HepG2 (cell line): ENCODE data around the gene ARHGDIA. TPM values are rescaled to one million over a fixed set of nuclear protein-coding genes. Genes with fewer than 3 reads are reported as not detected.
A peak's percentile ranks its signal among the peaks of the same experiment; 100 is the strongest.

ENCODE experiments used
- CREBL2 ChIP-seq: sonication (generic); formaldehyde crosslinking; IDR thresholded peaks from 2 replicates; pipeline ENCODE4 v1.8.1; 2023; ENCODE audit warnings: missing genetic modification reagents, mild to moderate bottlenecking, borderline replicate concordance
- IKZF5 ChIP-seq: IDR thresholded peaks from 2 replicates; pipeline ENCODE4 v1.6.1; 2018; ENCODE audit warnings: missing genetic modification reagents, mild to moderate bottlenecking, missing compliant biosample characterization
- MEIS2 ChIP-seq: sonication (generic); formaldehyde crosslinking; IDR thresholded peaks from 2 replicates; pipeline ENCODE4 v1.9.0; 2021; ENCODE audit warnings: mild to moderate bottlenecking, missing genetic modification reagents
- NCOA1 ChIP-seq: sonication (generic); formaldehyde crosslinking; IDR thresholded peaks from 2 replicates; pipeline ENCODE4 v1.9.0; 2021; ENCODE audit warnings: missing genetic modification reagents
- NFRKB ChIP-seq: fragments of 450-650 bp; IDR thresholded peaks from 2 replicates; pipeline ENCODE4 v1.6.1; 2017
- PHF20 ChIP-seq: sonication (generic); formaldehyde crosslinking; IDR thresholded peaks from 2 replicates; pipeline ENCODE4 v1.5.0; 2020; ENCODE audit warnings: mild to moderate bottlenecking, missing genetic modification reagents
- RBFOX2 ChIP-seq: fragments of 200-400 bp; formaldehyde crosslinking; IDR thresholded peaks from 2 replicates; pipeline ENCODE4 v1.6.1; 2017; ENCODE audit warnings: low read depth, mild to moderate bottlenecking, low read length
- RFX1 ChIP-seq: fragments of 450-650 bp; IDR thresholded peaks from 2 replicates; pipeline ENCODE4 v1.6.1; 2017
- SIN3A ChIP-seq: IDR thresholded peaks from 2 replicates; pipeline ENCODE4 v1.6.1; 2011; ENCODE audit warnings: low read depth, mild to moderate bottlenecking, control low read depth, low read length, borderline replicate concordance
- SKI ChIP-seq: fragments of 450-650 bp; IDR thresholded peaks from one replicate; pipeline ENCODE4 v1.6.1; 2018; ENCODE audit warnings: mild to moderate bottlenecking; ENCODE audit not compliant: partially characterized antibody
- THAP11 ChIP-seq: IDR thresholded peaks from 2 replicates; pipeline ENCODE4 v1.6.1; 2016; ENCODE audit warnings: missing biosample characterization, missing genetic modification reagents
- TMF1 ChIP-seq: sonication (generic); formaldehyde crosslinking; IDR thresholded peaks from 2 replicates; pipeline ENCODE4 v1.8.1; 2022; ENCODE audit warnings: low read depth, missing genetic modification reagents
- TOPORS ChIP-seq: sonication (generic); formaldehyde crosslinking; IDR thresholded peaks from 2 replicates; pipeline ENCODE4 v1.8.0; 2023; ENCODE audit warnings: mild to moderate bottlenecking, missing genetic modification reagents
- ZNF543 ChIP-seq: sonication (generic); formaldehyde crosslinking; IDR thresholded peaks from 2 replicates; pipeline ENCODE4 v1.4.0; 2020; ENCODE audit warnings: mild to moderate bottlenecking, missing genetic modification reagents
- ZNF605 ChIP-seq: sonication (generic); formaldehyde crosslinking; IDR thresholded peaks from 2 replicates; pipeline ENCODE4 v1.8.0; 2022; ENCODE audit warnings: mild to moderate bottlenecking, missing genetic modification reagents
- ZNF646 ChIP-seq: sonication (generic); formaldehyde crosslinking; IDR thresholded peaks from 2 replicates; pipeline ENCODE4 v1.9.0; 2021; ENCODE audit warnings: mild to moderate bottlenecking, missing genetic modification reagents
- ZNF770 ChIP-seq: sonication (generic); formaldehyde crosslinking; IDR thresholded peaks from 2 replicates; pipeline ENCODE4 v1.5.0; 2020; ENCODE audit warnings: mild to moderate bottlenecking, missing genetic modification reagents
- ZSCAN30 ChIP-seq: sonication (generic); formaldehyde crosslinking; IDR thresholded peaks from 2 replicates; pipeline ENCODE4 v1.5.0; 2020; ENCODE audit warnings: mild to moderate bottlenecking, missing genetic modification reagents
- ZSCAN31 ChIP-seq: sonication (generic); formaldehyde crosslinking; IDR thresholded peaks from 2 replicates; pipeline ENCODE4 v1.5.0; 2020; ENCODE audit warnings: low read depth, mild to moderate bottlenecking, missing genetic modification reagents
- polyA plus RNA-seq, 8 experiments: library from polyadenylated mRNA; depleted of rRNA in 3 of 8; stranded (reverse) in 7 of 8; unstranded in 1 of 8; fragments of >200 nt; fragmentation: Illumina TruSeq in 4 of 8; extraction: Trizol in 4 of 8; gene quantifications; 2 replicates each; pipeline versions ENCODE4 v1.2.1 to v1.2.3, GENCODE V29; 2011 to 2016; ENCODE audit warnings: low read depth in 4 of 8, missing spikeins in 1 of 8, mixed read lengths in 1 of 8; ENCODE audit not compliant: insufficient read depth in 1 of 8
- total RNA-seq, 5 experiments: library from RNA; depleted of rRNA; stranded (reverse); fragments of >200 nt; fragmentation: Illumina TruSeq; extraction: Trizol; gene quantifications; 2 replicates each; pipeline ENCODE4 v1.2.3, GENCODE V29; 2016; ENCODE audit warnings: low read depth in 1 of 5

Gene ARHGDIA
- total and polyA plus RNA-seq, 2 of the 13 experiments (the other 11 are each of a cell fraction or from before 2014, with no cell fraction given), result 40.0 to 64.0 TPM

- TF ChIP-seq ZNF646 (CRISPR knock-in tag), result no peak
- no peak for TF ChIP-seq PHF20
- no peak for TF ChIP-seq NCOA1 (CRISPR knock-in tag)
- TF ChIP-seq ZSCAN31, result no peak
- TF ChIP-seq MEIS2 (CRISPR knock-in tag), result peak; percentile 53; the same call in 1 of the 2 replicates
- peak; percentile 36; the same call in 1 of the 2 replicates for TF ChIP-seq TMF1 (CRISPR knock-in tag)
- no peak for TF ChIP-seq RBFOX2
- peak; percentile 25; the same call in 1 of the 2 replicates for TF ChIP-seq ZNF770 (CRISPR knock-in tag)
- peak; percentile 37; the same call in 1 of the 2 replicates for TF ChIP-seq THAP11
- TF ChIP-seq IKZF5 (CRISPR knock-in tag), result no peak
- 0 out of 2 replicates have a peak, but pooled peaks have one; percentile 28 for TF ChIP-seq CREBL2 (CRISPR knock-in tag)
- TF ChIP-seq NFRKB, result no peak
- TF ChIP-seq ZNF543 (CRISPR knock-in tag), result 0 out of 2 replicates have a peak, but pooled peaks have one; percentile 24
- peak; percentile 26 for TF ChIP-seq SKI
- TF ChIP-seq ZSCAN30, result peak; percentile 43; the same call in 1 of the 2 replicates
- TF ChIP-seq SIN3A, result 0 out of 2 replicates have a peak, but pooled peaks have one; percentile 40
- TF ChIP-seq ZNF605 (CRISPR knock-in tag), result no peak
- TF ChIP-seq RFX1, result no peak
- no peak for TF ChIP-seq TOPORS (CRISPR knock-in tag)
These were observed 31.0 kb upstream of the ARHGDIA start, which contains the start of gene NPB (continued) for GRCh38 chr17:81902023-81902652.
